GM08714 (cell line): Measurements from ENCODE around the gene MSI2.

Experiments
- H3K4me3 ChIP-seq: fragments of 200-500 bp; sonication (Bioruptor generic); 2 replicates; pipeline ENCODE4 v1.5.1; 2014; ENCODE audit warnings: mild to moderate bottlenecking, low read length, inconsistent platforms
- ZNF274 ChIP-seq: IDR thresholded peaks from 2 replicates; pipeline ENCODE4 v1.6.1; 2012; ENCODE audit warnings: mild to moderate bottlenecking, low read depth, low read length

The MSI2 gene

GRCh38 chr17:57570724-57571344 lies 314.5 kb downstream of the MSI2 start:
- no peak overlapping the region for H3K4me3 ChIP-seq
- no peak for TF ChIP-seq ZNF274

- no peak for TF ChIP-seq ZNF274
- no peak overlapping the region for H3K4me3 ChIP-seq
Measured at GRCh38 chr17:57572062-57572461, 315.7 kb downstream of the MSI2 start.

GRCh38 chr17:57572600-57572999 lies 316.3 kb downstream of the MSI2 start:
- no peak for TF ChIP-seq ZNF274

GRCh38 chr17:57574040-57574513 lies 317.8 kb downstream of the MSI2 start:
- no peak for TF ChIP-seq ZNF274
- H3K4me3 ChIP-seq: no peak overlapping the region

More at GRCh38 chr17:57572600-57572999, 316.3 kb downstream of the MSI2 start:
- H3K4me3 ChIP-seq: no peak overlapping the region

- H3K4me3 ChIP-seq: no peak overlapping the region
- TF ChIP-seq ZNF274: no peak
Measured at GRCh38 chr17:57576744-57577143, 320.4 kb downstream of the MSI2 start.

- H3K4me3 ChIP-seq: no peak overlapping the region
- no peak for TF ChIP-seq ZNF274
Measured at GRCh38 chr17:57577751-57578607, 321.7 kb downstream of the MSI2 start.

GRCh38 chr17:57578608-57579225 lies 322.4 kb downstream of the MSI2 start:
- H3K4me3 ChIP-seq: no peak overlapping the region
- TF ChIP-seq ZNF274: no peak

- no peak for TF ChIP-seq ZNF274
- no peak overlapping the region for H3K4me3 ChIP-seq
Measured at GRCh38 chr17:57579245-57579644, 322.9 kb downstream of the MSI2 start.

GRCh38 chr17:57580055-57580739 lies 323.9 kb downstream of the MSI2 start:
- no peak for TF ChIP-seq ZNF274
- H3K4me3 ChIP-seq: no peak overlapping the region

GRCh38 chr17:57582881-57583756 lies 326.8 kb downstream of the MSI2 start:
- H3K4me3 ChIP-seq: no peak overlapping the region
- TF ChIP-seq ZNF274: no peak

- no peak for TF ChIP-seq ZNF274
- no peak overlapping the region for H3K4me3 ChIP-seq
Measured at GRCh38 chr17:57584050-57584551, 327.8 kb downstream of the MSI2 start.

- TF ChIP-seq ZNF274: no peak
- no peak overlapping the region for H3K4me3 ChIP-seq
Measured at GRCh38 chr17:57585341-57586195, 329.2 kb downstream of the MSI2 start.
